K562 (cell line): ENCODE data around the gene GP1BB. TPM values are rescaled to one million over a fixed set of nuclear protein-coding genes. Genes with fewer than 3 reads are reported as not detected.

Experiments
- ARID2 ChIP-seq: fragments of 450-650 bp; IDR thresholded peaks from 2 replicates; pipeline ENCODE4 v1.6.1; 2017; ENCODE audit warnings: antibody characterized with exemption, mild to moderate bottlenecking
- BDP1 ChIP-seq: IDR thresholded peaks from 3 replicates; pipeline ENCODE4 v1.6.1; 2011; ENCODE audit not compliant: insufficient read length, insufficient read depth
- BRF1 ChIP-seq: IDR thresholded peaks from 3 replicates; pipeline ENCODE4 v1.6.1; 2011; ENCODE audit warnings: borderline replicate concordance, mild to moderate bottlenecking; ENCODE audit not compliant: insufficient read length; ENCODE audit errors: extremely low read depth
- CAMTA2 ChIP-seq: fragments of 250-450 bp; sonication (Bioruptor Pico); conservative IDR thresholded peaks from 2 replicates; pipeline ENCODE4 v1.5.1; 2022
- DPF2 ChIP-seq: fragments of 450-650 bp; IDR thresholded peaks from 2 replicates; pipeline ENCODE4 v1.6.1; 2016
- FOSL1 ChIP-seq: fragments of 200-800 bp; sonication (Bioruptor generic); conservative IDR thresholded peaks from 2 replicates; pipeline ENCODE4 v1.6.1; 2016; ENCODE audit warnings: missing genetic modification characterization, missing compliant biosample characterization
- FOXA3 ChIP-seq, 2 experiments: fragments of 450-650 bp in 1 of 2; sonication (generic) in 1 of 2; formaldehyde crosslinking; IDR thresholded peaks in 1 of 2; conservative IDR thresholded peaks in 1 of 2; 2 replicates each; pipeline versions ENCODE4 v1.4.0 to v1.8.0; 2020 to 2022; ENCODE audit warnings: mild to moderate bottlenecking in 2 of 2, missing genetic modification reagents in 1 of 2
- HDAC3 ChIP-seq: fragments of 450-650 bp; IDR thresholded peaks from 2 replicates; pipeline ENCODE4 v1.6.1; 2018; ENCODE audit warnings: borderline replicate concordance, mild to moderate bottlenecking, moderate library complexity; ENCODE audit not compliant: partially characterized antibody
- JUN ChIP-seq, 2 experiments: sonication (generic) in 1 of 2; formaldehyde crosslinking in 1 of 2; IDR thresholded peaks; 2 replicates each; pipeline versions ENCODE4 v1.6.1 to v1.8.0; 2012 to 2022; ENCODE audit warnings: borderline replicate concordance in 2 of 2, mild to moderate bottlenecking in 2 of 2, improper control_type of control experiment in 1 of 2, low read depth in 1 of 2, low read length in 1 of 2, missing genetic modification reagents in 1 of 2
- MCM7 ChIP-seq, 2 experiments: fragments of 450-650 bp; IDR thresholded peaks; 2 replicates each; pipeline ENCODE4 v1.6.1; 2016 to 2018
- MTF1 ChIP-seq: fragments of 250-450 bp; sonication (Bioruptor Pico); IDR thresholded peaks from 2 replicates; pipeline ENCODE4 v1.9.0; 2021; ENCODE audit warnings: moderate library complexity, mild to moderate bottlenecking, inconsistent platforms, borderline replicate concordance
- NR4A1 ChIP-seq, 2 experiments: fragments of 250-450 bp in 1 of 2; fragments of 450-650 bp in 1 of 2; sonication (Bioruptor Pico) in 1 of 2; IDR thresholded peaks; 2 replicates each; pipeline versions ENCODE4 v1.4.0 to v1.6.1; 2016 to 2020; ENCODE audit warnings: mild to moderate bottlenecking in 2 of 2, missing compliant biosample characterization in 1 of 2, missing genetic modification characterization in 1 of 2, moderate library complexity in 1 of 2
- PCBP1 ChIP-seq: fragments of 200-400 bp; formaldehyde crosslinking; IDR thresholded peaks from 2 replicates; pipeline ENCODE4 v1.6.1; 2018; ENCODE audit warnings: mild to moderate bottlenecking, low read depth, low read length; ENCODE audit not compliant: poor library complexity, severe bottlenecking
- RBM15 ChIP-seq: fragments of 200-400 bp; formaldehyde crosslinking; IDR thresholded peaks from 2 replicates; pipeline ENCODE4 v1.6.1; 2018; ENCODE audit warnings: mild to moderate bottlenecking, low read length, moderate library complexity; ENCODE audit not compliant: insufficient read depth
- RBM39 ChIP-seq: fragments of 200-400 bp; formaldehyde crosslinking; optimal IDR thresholded peaks from 2 replicates; pipeline ENCODE3; 2018; ENCODE audit warnings: low read depth, low read length
- SP1 ChIP-seq: sonication (generic); formaldehyde crosslinking; IDR thresholded peaks from 2 replicates; pipeline ENCODE4 v1.8.1; 2022; ENCODE audit warnings: mild to moderate bottlenecking, missing genetic modification reagents
- TAF1 ChIP-seq: IDR thresholded peaks from 2 replicates; pipeline ENCODE4 v1.6.1; 2011; ENCODE audit warnings: mild to moderate bottlenecking, low read length, moderate library complexity; ENCODE audit not compliant: insufficient read depth, control insufficient read depth, severe bottlenecking; ENCODE audit errors: extremely low read depth
- XRCC5 ChIP-seq: fragments of 200-400 bp; formaldehyde crosslinking; IDR thresholded peaks from 2 replicates; pipeline ENCODE4 v1.6.1; 2017; ENCODE audit warnings: low read depth, mild to moderate bottlenecking, low read length
- ZNF280B ChIP-seq: fragments of 250-450 bp; sonication (Bioruptor Pico); IDR thresholded peaks from 2 replicates; pipeline ENCODE4 v1.5.1; 2021; ENCODE audit warnings: mild to moderate bottlenecking
- ZNF282 ChIP-seq: sonication (generic); formaldehyde crosslinking; IDR thresholded peaks from 2 replicates; pipeline ENCODE4 v1.8.1; 2023; ENCODE audit warnings: missing genetic modification reagents
- polyA plus RNA-seq, 8 experiments: library from polyadenylated mRNA; depleted of rRNA in 4 of 8; stranded (reverse) in 5 of 8; unstranded in 3 of 8; fragments of >200 nt; fragmentation: Nextera tagmentation in 2 of 8; fragmentation: Illumina TruSeq in 1 of 8; extraction: Ambion mirVana in 2 of 8; extraction: Trizol in 1 of 8; gene quantifications; 2 replicates each; pipeline versions ENCODE4 v1.2.1 to v1.2.3, GENCODE V29; 2011 to 2014; ENCODE audit warnings: inconsistent platforms in 1 of 8, missing spikeins in 1 of 8
- total RNA-seq, 7 experiments: library from RNA; depleted of rRNA in 6 of 7; stranded (reverse); fragments of >200 nt in 6 of 7; fragmentation: Illumina TruSeq in 2 of 7; extraction: Trizol in 2 of 7; gene quantifications; 2 replicates each; pipeline versions ENCODE4 v1.2.1 to v1.2.3, GENCODE V29; 2011 to 2021; ENCODE audit warnings: low replicate concordance in 1 of 7
- TF ChIP-seq, protein P1 (sequence below): fragments of 450-650 bp; IDR thresholded peaks from 2 replicates; pipeline ENCODE4 v1.6.1; 2017; ENCODE audit warnings: mild to moderate bottlenecking, moderate library complexity

GP1BB gene
- total and polyA plus RNA-seq, 9 of the 15 experiments (the other 6 are each of a cell fraction or from before 2014, with no cell fraction given) = 0.69 to 162 (median 2.8) TPM

GRCh38 chr22:19680911-19681862 lies 42.2 kb upstream of the GP1BB start (continued):
- no peak for TF ChIP-seq FOXA3 (CRISPR knock-in tag; conservative IDR thresholded peaks at IDR 0.05 in 1 of 2, IDR thresholded peaks at IDR 0.05 in 1 of 2)
- TF ChIP-seq BDP1 = no peak
- no peak; the same call in 1 of the 2 replicates for TF ChIP-seq ARID2
- TF ChIP-seq, protein P1, sequence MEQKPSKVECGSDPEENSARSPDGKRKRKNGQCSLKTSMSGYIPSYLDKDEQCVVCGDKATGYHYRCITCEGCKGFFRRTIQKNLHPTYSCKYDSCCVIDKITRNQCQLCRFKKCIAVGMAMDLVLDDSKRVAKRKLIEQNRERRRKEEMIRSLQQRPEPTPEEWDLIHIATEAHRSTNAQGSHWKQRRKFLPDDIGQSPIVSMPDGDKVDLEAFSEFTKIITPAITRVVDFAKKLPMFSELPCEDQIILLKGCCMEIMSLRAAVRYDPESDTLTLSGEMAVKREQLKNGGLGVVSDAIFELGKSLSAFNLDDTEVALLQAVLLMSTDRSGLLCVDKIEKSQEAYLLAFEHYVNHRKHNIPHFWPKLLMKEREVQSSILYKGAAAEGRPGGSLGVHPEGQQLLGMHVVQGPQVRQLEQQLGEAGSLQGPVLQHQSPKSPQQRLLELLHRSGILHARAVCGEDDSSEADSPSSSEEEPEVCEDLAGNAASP = no peak; the same call in 1 of the 2 replicates
- peak; percentile 86 for TF ChIP-seq HDAC3
- no peak for TF ChIP-seq RBM39
- TF ChIP-seq RBM15 = no peak
- peak; percentile 68; the same call in 1 of the 2 replicates for TF ChIP-seq DPF2
- 0 out of 2 replicates have a peak, but pooled peaks have one; percentile 9 for TF ChIP-seq MTF1 (CRISPR knock-in tag)
- no peak for TF ChIP-seq TAF1
- no peak for TF ChIP-seq SP1
- no peak for TF ChIP-seq XRCC5
- TF ChIP-seq ZNF282 (CRISPR knock-in tag) = no peak
- no peak for TF ChIP-seq ZNF280B (CRISPR knock-in tag)
- TF ChIP-seq CAMTA2 (CRISPR knock-in tag) = no peak
- no peak for TF ChIP-seq PCBP1
- TF ChIP-seq MCM7 (IDR thresholded peaks at IDR 0.05) = no peak
- no peak for TF ChIP-seq BRF1
- TF ChIP-seq JUN (IDR thresholded peaks at IDR 0.05; ENCODE audit: borderline replicate concordance, low read depth, low read length) = no peak; the same call in 1 of the 2 replicates
- TF ChIP-seq JUN (CRISPR knock-in tag; IDR thresholded peaks at IDR 0.05; ENCODE audit: borderline replicate concordance) = no peak
- no peak for TF ChIP-seq NR4A1 (CRISPR knock-in tag; IDR thresholded peaks at IDR 0.05)
- TF ChIP-seq NR4A1 (tag; IDR thresholded peaks at IDR 0.05) = 0 out of 2 replicates have a peak, but pooled peaks have one; percentile 33
- peak; percentile 23; the same call in 1 of the 2 replicates for TF ChIP-seq FOSL1
